ENCODE results near the gene C16orf92. TPM values are rescaled to one million over a fixed set of nuclear protein-coding genes. Genes with fewer than 3 reads are reported as not detected.
A peak's percentile ranks its signal among the peaks of the same experiment; 100 is the strongest.

C16orf92 gene
- total RNA-seq, 2 donors from 2014 or later = not detected

- 1% methylated on average over 26 of the region's 27 CpGs for WGBS
- Histone ChIP-seq H3K36me3 (no peaks in the 10 kb centered on the region), H3K27ac (no peak within 1 kb of the TSS), H3K4me3 (no peak within 1 kb of the TSS), H3K9me3 (no peaks in the 10 kb centered on the region), H3K4me1 (replicated peaks) (peaks cover 5% of the 10 kb centered on the region), H3K27me3 (replicated peaks; ENCODE audit: insufficient read depth) (peaks cover 13% of the 10 kb centered on the region)
- TF ChIP-seq CTCF (IDR thresholded peaks at IDR 0.05) (no peak), POLR2AphosphoS5 (IDR thresholded peaks at IDR 0.05) (no peak), POLR2A (IDR thresholded peaks at IDR 0.05) (no peak)
- intact Hi-C loops (cut with DNase I) = no loop called here
- DNase-seq (ENCODE audit: low spot score) = no peak
Observed at GRCh38 chr16:30030841-30031413, 7.9 kb downstream of the C16orf92 start, which contains the start of gene TLCD3B. Gene TLCD3B (minus strand): TSS chr16:30031271. CDS start chr16:30030527, 744 bp downstream.

- 16% methylated on average over 11 of the region's 11 CpGs for WGBS
- H3K4me1 ChIP-seq (replicated peaks) = peaks cover 5% of the 10 kb centered on the region
- peaks cover 11% of the 10 kb centered on the region for H3K27me3 ChIP-seq (replicated peaks; ENCODE audit: insufficient read depth)
- H3K27ac ChIP-seq = no peak overlapping the region
- DNase-seq (ENCODE audit: low spot score) = no peak
- H3K36me3 ChIP-seq = no peaks in the 10 kb centered on the region
- no peaks in the 10 kb centered on the region for H3K9me3 ChIP-seq
- H3K4me3 ChIP-seq = no peak overlapping the region
- intact Hi-C loops (cut with DNase I) = no loop called here
- TF ChIP-seq CTCF (IDR thresholded peaks at IDR 0.05) (no peak), POLR2AphosphoS5 (IDR thresholded peaks at IDR 0.05) (no peak), POLR2A (IDR thresholded peaks at IDR 0.05) (no peak)
Observed at GRCh38 chr16:30031477-30031918, 8.5 kb downstream of the C16orf92 start.

- Histone ChIP-seq H3K27ac (no peak overlapping the region), H3K27me3 (replicated peaks; ENCODE audit: insufficient read depth) (peaks cover 11% of the 10 kb centered on the region), H3K4me1 (replicated peaks) (peaks cover 5% of the 10 kb centered on the region), H3K4me3 (no peak overlapping the region), H3K9me3 (no peaks in the 10 kb centered on the region), H3K36me3 (no peaks in the 10 kb centered on the region)
- WGBS = 24% methylated on average over 12 of the region's 12 CpGs
- DNase-seq (ENCODE audit: low spot score) = no peak
- intact Hi-C loops (cut with DNase I) = no loop called here
- TF ChIP-seq POLR2A (IDR thresholded peaks at IDR 0.05) = no peak
- peak; percentile 23 to 54 (median 43) for TF ChIP-seq CTCF (IDR thresholded peaks at IDR 0.05)
- TF ChIP-seq POLR2AphosphoS5 (IDR thresholded peaks at IDR 0.05) = no peak
Observed at GRCh38 chr16:30032083-30032819, 9.3 kb downstream of the C16orf92 start.

- Histone ChIP-seq H3K27ac (no peak overlapping the region), H3K27me3 (replicated peaks; ENCODE audit: insufficient read depth) (peaks cover 11% of the 10 kb centered on the region), H3K4me1 (replicated peaks) (peaks cover 5% of the 10 kb centered on the region), H3K36me3 (no peaks in the 10 kb centered on the region), H3K9me3 (no peaks in the 10 kb centered on the region), H3K4me3 (no peak overlapping the region)
- no peak for DNase-seq (ENCODE audit: low spot score)
- intact Hi-C loops (cut with DNase I) = no loop called here
- WGBS = 48% methylated on average over 7 of the region's 7 CpGs
- no peak for TF ChIP-seq POLR2A (IDR thresholded peaks at IDR 0.05)
- TF ChIP-seq POLR2AphosphoS5 (IDR thresholded peaks at IDR 0.05) = no peak
- TF ChIP-seq CTCF (IDR thresholded peaks at IDR 0.05) = no peak
Observed at GRCh38 chr16:30033270-30033669, 10.3 kb downstream of the C16orf92 start.
